ENCODE results near the gene RNF4. TPM values are rescaled to one million over a fixed set of nuclear protein-coding genes. Genes with fewer than 3 reads are reported as not detected.
"Not testable (repeated sequence)": the region's sequence is repeated elsewhere in the genome, so short reads cannot be mapped to it uniquely, and the experiment has no call there.

RNF4 gene
- total RNA-seq, 1 experiment from 2014 or later, result 28.3 TPM

- in situ Hi-C loops (cut with HindIII; ENCODE audit: low sequenced_read_pairs), result loop anchor here (10.0 kb wide), 1 partner anchor 206 kb away; the partner anchor contains the start of genes HAUS3 and POLN
These were observed 17.8 kb upstream of the RNF4 start for GRCh38 chr4:2451036-2451520.

GRCh38 chr4:2451821-2452785 is 16.8 kb upstream of the RNF4 start:
- in situ Hi-C loops (cut with HindIII; ENCODE audit: low sequenced_read_pairs), result loop anchor here (10.0 kb wide), 1 partner anchor 207 kb away; the partner anchor contains the start of genes HAUS3 and POLN
- no peak for DNase-seq (ENCODE audit: low spot score)

More at GRCh38 chr4:2451036-2451520, 17.8 kb upstream of the RNF4 start:
- no peak for DNase-seq (ENCODE audit: low spot score)

GRCh38 chr4:2457481-2458295 is 11.2 kb upstream of the RNF4 start:
- DNase-seq (ENCODE audit: low spot score), result no peak
- in situ Hi-C loops (cut with HindIII; ENCODE audit: low sequenced_read_pairs), result loop anchor here (10.0 kb wide), 1 partner anchor 213 kb away; the partner anchor contains the start of genes HAUS3 and POLN

GRCh38 chr4:2458546-2459491 is 10.1 kb upstream of the RNF4 start:
- DNase-seq (ENCODE audit: low spot score), result no peak
- in situ Hi-C loops (cut with HindIII; ENCODE audit: low sequenced_read_pairs), result loop anchor here (10.0 kb wide), 1 partner anchor 214 kb away; the partner anchor contains the start of genes HAUS3 and POLN

- no peak for DNase-seq (ENCODE audit: low spot score)
- in situ Hi-C loops (cut with HindIII; ENCODE audit: low sequenced_read_pairs), result loop anchor here (10.0 kb wide), 1 partner anchor 215 kb away; the partner anchor contains the start of genes HAUS3 and POLN
These were observed 9.1 kb upstream of the RNF4 start for GRCh38 chr4:2459589-2460349.

GRCh38 chr4:2461246-2461960 is 7.5 kb upstream of the RNF4 start:
- in situ Hi-C loops (cut with HindIII; ENCODE audit: low sequenced_read_pairs), result no loop called here
- no peak for DNase-seq (ENCODE audit: low spot score)

GRCh38 chr4:2462218-2462991 is 6.5 kb upstream of the RNF4 start:
- DNase-seq (ENCODE audit: low spot score), result peak; percentile 74
- in situ Hi-C loops (cut with HindIII; ENCODE audit: low sequenced_read_pairs), result no loop called here

- in situ Hi-C loops (cut with HindIII; ENCODE audit: low sequenced_read_pairs), result no loop called here
- DNase-seq (ENCODE audit: low spot score), result peak; percentile 17
These were observed 5.7 kb upstream of the RNF4 start for GRCh38 chr4:2462992-2463762.

- in situ Hi-C loops (cut with HindIII; ENCODE audit: low sequenced_read_pairs), result no loop called here
These were observed 3.9 kb upstream of the RNF4 start for GRCh38 chr4:2465032-2465431.

GRCh38 chr4:2465544-2465943 is 3.4 kb upstream of the RNF4 start:
- DNase-seq (ENCODE audit: low spot score); in situ Hi-C loops (cut with HindIII; ENCODE audit: low sequenced_read_pairs): not testable (repeated sequence)

More at GRCh38 chr4:2465032-2465431, 3.9 kb upstream of the RNF4 start:
- DNase-seq (ENCODE audit: low spot score), result no peak

GRCh38 chr4:2469192-2469984 is 482 bp downstream of the RNF4 start:
- DNase-seq (ENCODE audit: low spot score), result peak; percentile 16
- in situ Hi-C loops (cut with HindIII; ENCODE audit: low sequenced_read_pairs), result no loop called here

- no peak for DNase-seq (ENCODE audit: low spot score)
- in situ Hi-C loops (cut with HindIII; ENCODE audit: low sequenced_read_pairs), result no loop called here
These were observed 1.9 kb downstream of the RNF4 start for GRCh38 chr4:2470791-2471190.

GRCh38 chr4:2472187-2472586 is 3.3 kb downstream of the RNF4 start:
- in situ Hi-C loops (cut with HindIII; ENCODE audit: low sequenced_read_pairs), result no loop called here
- DNase-seq (ENCODE audit: low spot score), result no peak

GRCh38 chr4:2478229-2478628 is 9.3 kb downstream of the RNF4 start:
- DNase-seq (ENCODE audit: low spot score), result no peak
- in situ Hi-C loops (cut with HindIII; ENCODE audit: low sequenced_read_pairs), result no loop called here

GRCh38 chr4:2480649-2481048 is 11.7 kb downstream of the RNF4 start:
- in situ Hi-C loops (cut with HindIII; ENCODE audit: low sequenced_read_pairs), result no loop called here

More at GRCh38 chr4:2480649-2481048, 11.7 kb downstream of the RNF4 start:
- DNase-seq (ENCODE audit: low spot score), result no peak

Measured in G401 (cell line).